ENCODE data around the gene P2RX7. TPM values are rescaled to one million over a fixed set of nuclear protein-coding genes. Genes with fewer than 3 reads are reported as not detected.
"Not testable (repeated sequence)": the region's sequence is repeated elsewhere in the genome, so short reads cannot be mapped to it uniquely, and the experiment has no call there.

The P2RX7 gene
- total and polyA plus RNA-seq, 8 donors: 1.5 to 25.6 (median 2.1) TPM

DNA sequence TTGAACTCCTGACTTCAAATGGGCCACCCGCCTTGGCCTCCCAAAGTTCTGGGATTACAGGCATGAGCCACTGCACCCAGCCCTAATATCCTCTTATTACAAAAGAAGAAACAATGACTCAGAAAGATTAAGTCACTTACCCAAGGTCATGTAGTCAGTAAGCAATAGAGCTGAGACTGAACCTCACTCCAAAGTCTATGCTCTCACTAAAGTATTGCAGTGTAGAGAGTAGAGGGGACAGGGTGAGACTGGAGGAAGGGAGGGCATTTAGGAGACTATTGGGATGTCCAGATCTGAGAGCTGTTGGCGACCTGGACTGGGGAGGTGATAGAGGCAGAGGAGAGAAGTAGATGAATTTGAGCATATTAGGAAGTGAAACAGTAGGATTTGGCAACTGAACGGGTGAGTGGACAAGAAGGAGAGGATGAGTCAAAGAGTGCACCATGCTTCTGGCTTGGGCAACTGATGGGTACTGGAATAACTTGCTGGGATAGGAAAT is 11.8 kb downstream of the P2RX7 start:
- Histone ChIP-seq H3K9me3 (no peaks in the 10 kb centered on the region), H3K36me3 (peaks cover 0 to 3% of the 10 kb centered on the region in 2 donors), H3K4me3 (no peak overlapping the region), H3K27me3 (no peaks in the 10 kb centered on the region), H3K4me1 (peaks cover 0 to 32% of the 10 kb centered on the region in 2 donors), H3K27ac (peak overlapping the region; percentile 59 to 90)
- ATAC-seq (peak; percentile 66), DNase-seq (no peak)
- intact Hi-C loops (cut with DNase I): no loop called here
- TF ChIP-seq, protein P1, sequence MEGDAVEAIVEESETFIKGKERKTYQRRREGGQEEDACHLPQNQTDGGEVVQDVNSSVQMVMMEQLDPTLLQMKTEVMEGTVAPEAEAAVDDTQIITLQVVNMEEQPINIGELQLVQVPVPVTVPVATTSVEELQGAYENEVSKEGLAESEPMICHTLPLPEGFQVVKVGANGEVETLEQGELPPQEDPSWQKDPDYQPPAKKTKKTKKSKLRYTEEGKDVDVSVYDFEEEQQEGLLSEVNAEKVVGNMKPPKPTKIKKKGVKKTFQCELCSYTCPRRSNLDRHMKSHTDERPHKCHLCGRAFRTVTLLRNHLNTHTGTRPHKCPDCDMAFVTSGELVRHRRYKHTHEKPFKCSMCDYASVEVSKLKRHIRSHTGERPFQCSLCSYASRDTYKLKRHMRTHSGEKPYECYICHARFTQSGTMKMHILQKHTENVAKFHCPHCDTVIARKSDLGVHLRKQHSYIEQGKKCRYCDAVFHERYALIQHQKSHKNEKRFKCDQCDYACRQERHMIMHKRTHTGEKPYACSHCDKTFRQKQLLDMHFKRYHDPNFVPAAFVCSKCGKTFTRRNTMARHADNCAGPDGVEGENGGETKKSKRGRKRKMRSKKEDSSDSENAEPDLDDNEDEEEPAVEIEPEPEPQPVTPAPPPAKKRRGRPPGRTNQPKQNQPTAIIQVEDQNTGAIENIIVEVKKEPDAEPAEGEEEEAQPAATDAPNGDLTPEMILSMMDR (IDR thresholded peaks at IDR 0.05): no peak

DNA sequence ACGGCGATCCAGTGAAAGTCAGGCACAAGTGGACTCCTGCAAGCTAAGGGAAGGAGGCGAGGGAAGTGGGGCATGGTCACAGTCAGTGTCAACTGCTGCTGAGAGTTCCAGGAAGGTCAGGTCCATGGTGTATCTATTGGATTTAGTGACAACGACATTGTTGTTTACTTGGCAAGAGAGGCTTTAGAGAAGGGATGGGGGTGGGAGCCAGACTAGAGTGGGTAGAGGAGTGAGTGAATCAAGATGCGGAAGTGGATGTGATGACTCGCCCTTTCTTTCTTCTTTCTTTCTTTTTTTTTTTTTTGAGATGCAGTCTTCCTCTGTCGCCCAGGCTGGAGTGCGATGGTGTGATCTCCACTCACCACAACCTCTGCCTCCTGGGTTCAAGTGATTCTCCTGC is 12.5 kb downstream of the P2RX7 start:
- ATAC-seq (peak; percentile 53), DNase-seq (no peak)
- H3K27me3 ChIP-seq: no peaks in the 10 kb centered on the region
- peaks cover 0 to 32% of the 10 kb centered on the region in 2 donors for H3K4me1 ChIP-seq
- TF ChIP-seq, protein P1 (IDR thresholded peaks at IDR 0.05): no peak
- H3K9me3 ChIP-seq: no peaks in the 10 kb centered on the region
- peaks cover 0 to 3% of the 10 kb centered on the region in 2 donors for H3K36me3 ChIP-seq
- peak overlapping the region in 1 of 2 donors; percentile 90 for H3K27ac ChIP-seq
- intact Hi-C loops (cut with DNase I): no loop called here
- H3K4me3 ChIP-seq: no peak overlapping the region

DNA sequence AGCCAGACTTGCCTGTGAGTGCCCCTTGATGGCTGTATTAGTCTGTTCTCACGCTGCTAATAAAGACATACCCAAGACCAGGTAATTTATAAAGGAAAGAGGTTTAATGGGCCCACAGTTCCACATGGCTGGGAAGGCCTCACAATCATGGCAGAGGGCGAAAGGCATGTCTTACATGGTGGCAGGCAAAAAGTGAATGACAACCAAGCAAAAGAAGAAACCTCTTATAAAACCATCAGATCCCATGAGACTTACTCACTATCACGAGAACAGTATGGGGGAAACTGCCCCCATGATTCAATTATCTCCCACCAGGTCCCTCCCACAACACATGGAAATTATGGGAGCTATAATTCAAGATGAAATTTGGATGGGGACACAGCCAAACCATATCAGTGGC is 16.6 kb downstream of the P2RX7 start:
- DNase-seq; H3K36me3 ChIP-seq; H3K9me3 ChIP-seq; intact Hi-C loops (cut with DNase I); H3K27me3 ChIP-seq; H3K27ac ChIP-seq; ATAC-seq; H3K4me3 ChIP-seq: not testable (repeated sequence)
- H3K4me1 ChIP-seq: peaks cover 0 to 10% of the 10 kb centered on the region in 2 donors

DNA sequence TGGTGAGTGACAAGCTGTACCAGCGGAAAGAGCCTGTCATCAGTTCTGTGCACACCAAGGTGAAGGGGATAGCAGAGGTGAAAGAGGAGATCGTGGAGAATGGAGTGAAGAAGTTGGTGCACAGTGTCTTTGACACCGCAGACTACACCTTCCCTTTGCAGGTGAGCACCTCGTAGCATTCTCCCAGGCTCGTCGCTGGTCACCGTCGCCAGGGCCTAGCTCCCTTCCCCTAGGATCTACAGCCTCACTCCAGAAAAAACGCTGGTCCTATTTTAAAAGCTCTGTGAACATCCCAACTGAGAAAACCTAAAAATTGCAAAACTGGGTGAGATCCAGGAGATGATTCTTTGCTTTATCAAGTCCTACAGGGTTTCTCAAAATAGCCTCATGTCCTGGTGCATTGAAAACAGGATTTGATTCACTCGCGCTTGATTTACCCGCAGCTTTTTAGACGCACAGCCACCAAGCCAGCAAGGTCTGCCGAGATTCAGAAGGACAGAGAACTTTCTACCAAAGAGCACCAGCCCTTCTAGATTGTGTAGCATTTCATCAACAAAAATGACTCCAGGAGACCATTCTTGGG is 22.2 kb downstream of the P2RX7 start:
- H3K9me3 ChIP-seq: peaks cover 0 to 10% of the 10 kb centered on the region in 2 donors
- no peaks in the 10 kb centered on the region for H3K27me3 ChIP-seq
- no peak overlapping the region for H3K27ac ChIP-seq
- intact Hi-C loops (cut with DNase I): no loop called here
- peaks cover 0 to 47% of the 10 kb centered on the region in 2 donors for H3K36me3 ChIP-seq
- peaks cover 0 to 6% of the 10 kb centered on the region in 2 donors for H3K4me1 ChIP-seq
- H3K4me3 ChIP-seq: no peak overlapping the region
- ATAC-seq (no peak), DNase-seq (no peak)
- TF ChIP-seq, protein P1 (IDR thresholded peaks at IDR 0.05): no peak

DNA sequence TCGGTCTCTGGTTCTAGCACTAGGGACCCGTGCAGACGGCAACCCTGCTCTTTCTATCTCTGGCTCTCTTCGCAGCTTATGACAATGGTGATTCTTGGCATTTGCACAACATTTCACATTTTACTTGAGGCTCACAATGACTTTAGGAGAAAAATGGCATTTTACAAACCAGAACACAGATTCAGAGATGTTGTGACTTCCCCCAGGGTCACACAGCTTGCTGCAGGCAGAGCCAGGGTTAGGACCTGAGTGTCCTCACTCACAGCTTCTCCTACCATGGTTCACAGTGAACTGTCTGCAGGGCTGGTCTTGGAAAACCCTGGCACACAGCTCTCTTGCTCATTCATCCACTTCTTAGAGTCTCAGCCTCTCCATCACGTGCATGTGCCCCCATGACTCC is 23.7 kb downstream of the P2RX7 start:
- Histone ChIP-seq H3K27me3 (no peaks in the 10 kb centered on the region), H3K27ac (no peak overlapping the region), H3K4me3 (no peak overlapping the region), H3K9me3 (peaks cover 0 to 10% of the 10 kb centered on the region in 2 donors), H3K4me1 (peaks cover 0 to 11% of the 10 kb centered on the region in 2 donors), H3K36me3 (peaks cover 0 to 57% of the 10 kb centered on the region in 2 donors)
- TF ChIP-seq, protein P1 (IDR thresholded peaks at IDR 0.05): no peak
- ATAC-seq (no peak), DNase-seq (no peak)
- intact Hi-C loops (cut with DNase I): no loop called here

Data from left lung (tissue), 10 donors.